Cardiac fibroblast (primary cell): ENCODE measurements around the gene FBXO3.
A peak's percentile ranks its signal among the peaks of the same experiment; 100 is the strongest.

Experiments
- DNase-seq, 2 donors: peaks; one replicate each; pipeline versions ENCODE4 v3.0.0 to v3.0.0-alpha.2; 2010; ENCODE audit warnings: low read depth in 2 of 2
- H3K4me3 ChIP-seq, 2 donors: replicated peaks in 1 of 2; 1 replicate in 1 of 2; 2 replicates in 1 of 2; pipeline ENCODE4 v1.5.1; 2011; ENCODE audit warnings: low read depth in 2 of 2, low read length in 2 of 2, mild to moderate bottlenecking in 2 of 2, moderate library complexity in 1 of 2
- CTCF ChIP-seq: IDR thresholded peaks from one replicate; pipeline ENCODE4 v1.5.1; 2011; ENCODE audit warnings: low read depth, mild to moderate bottlenecking, low read length, inconsistent platforms

Gene FBXO3

GRCh38 chr11:33736148-33736812 lies 38.0 kb downstream of the FBXO3 start, which contains the start of gene CD59:
Gene CD59, minus strand, starts transcription at chr11:33736423. Its CDS starts 13,978 bp downstream, at chr11:33722445.
- DNase-seq: peak; percentile 93 to 95
- TF ChIP-seq CTCF: no peak
- H3K4me3 ChIP-seq: peak within 1 kb of the TSS; percentile 86 to 94

GRCh38 chr11:33735271-33736147 lies 38.8 kb downstream of the FBXO3 start:
- no peak for TF ChIP-seq CTCF
- DNase-seq: peak in 1 of 2 donors; percentile 42
- peak overlapping the region; percentile 86 to 94 for H3K4me3 ChIP-seq

- TF ChIP-seq CTCF: no peak
- peak; percentile 63 to 66 for DNase-seq
- H3K4me3 ChIP-seq: peak overlapping the region; percentile 86 to 94
Measured at GRCh38 chr11:33734441-33735270, 39.7 kb downstream of the FBXO3 start.

- no peak for TF ChIP-seq CTCF
- DNase-seq: peak in 1 of 2 donors; percentile 40
- H3K4me3 ChIP-seq: peak overlapping the region; percentile 86 to 94
Measured at GRCh38 chr11:33733980-33734379, 40.3 kb downstream of the FBXO3 start.

- peak overlapping the region in 1 of 2 donors; percentile 26 for H3K4me3 ChIP-seq
- DNase-seq: peak in 1 of 2 donors; percentile 59
- TF ChIP-seq CTCF: no peak
Measured at GRCh38 chr11:33731723-33732531, 42.4 kb downstream of the FBXO3 start.
